ENCODE measurements around the gene GAA.
A peak's percentile ranks its signal among the peaks of the same experiment; 100 is the strongest.

Gene GAA

DNA sequence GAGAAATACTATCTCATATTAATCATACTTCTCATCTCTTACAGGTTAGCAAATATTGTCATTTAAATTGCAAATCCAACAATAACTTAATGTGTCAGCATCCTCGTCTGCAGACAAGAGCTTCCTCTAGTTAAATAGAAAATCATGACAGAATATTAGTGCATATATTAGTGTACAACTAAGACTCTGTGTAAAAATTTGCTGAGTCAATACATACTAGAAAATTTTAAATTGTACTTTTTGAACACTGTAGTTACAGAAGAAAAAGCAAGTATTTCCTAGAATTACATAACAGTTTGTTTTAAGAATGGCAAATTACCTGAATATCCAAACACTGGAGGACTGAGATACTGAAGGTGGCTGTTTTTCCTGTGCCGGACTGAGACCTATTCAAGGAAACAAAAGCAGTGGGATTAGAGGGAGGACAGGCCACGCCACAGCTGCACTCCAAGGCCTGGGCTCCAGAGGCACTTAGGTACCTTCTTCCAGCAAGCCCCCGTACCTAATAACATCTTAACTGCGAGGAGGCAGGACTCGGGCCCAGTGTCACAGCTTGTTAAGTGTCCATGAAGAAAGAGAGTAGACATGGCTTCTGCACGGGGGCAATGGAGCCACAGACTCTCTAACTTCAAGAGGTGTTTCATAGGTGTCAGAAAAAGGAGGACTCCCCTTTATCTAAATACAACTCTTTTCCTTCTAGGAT lies 40.2 kb downstream of the GAA start:
- POLR2A ChIA-PET = interaction anchor here (0.8 to 1.2 kb wide), 2 partner anchors 40 to 70 kb away, joined by 3 read pairs; partner anchors contain the start of gene GAA
- DNase-seq (ENCODE audit: extremely low spot score) = no peak
- CTCF ChIA-PET = interaction anchor here (2.6 kb wide), 1 partner anchor 40 kb away, joined by 8 read pairs; the partner anchor contains the start of gene GAA
- TF ChIP-seq, protein P1, sequence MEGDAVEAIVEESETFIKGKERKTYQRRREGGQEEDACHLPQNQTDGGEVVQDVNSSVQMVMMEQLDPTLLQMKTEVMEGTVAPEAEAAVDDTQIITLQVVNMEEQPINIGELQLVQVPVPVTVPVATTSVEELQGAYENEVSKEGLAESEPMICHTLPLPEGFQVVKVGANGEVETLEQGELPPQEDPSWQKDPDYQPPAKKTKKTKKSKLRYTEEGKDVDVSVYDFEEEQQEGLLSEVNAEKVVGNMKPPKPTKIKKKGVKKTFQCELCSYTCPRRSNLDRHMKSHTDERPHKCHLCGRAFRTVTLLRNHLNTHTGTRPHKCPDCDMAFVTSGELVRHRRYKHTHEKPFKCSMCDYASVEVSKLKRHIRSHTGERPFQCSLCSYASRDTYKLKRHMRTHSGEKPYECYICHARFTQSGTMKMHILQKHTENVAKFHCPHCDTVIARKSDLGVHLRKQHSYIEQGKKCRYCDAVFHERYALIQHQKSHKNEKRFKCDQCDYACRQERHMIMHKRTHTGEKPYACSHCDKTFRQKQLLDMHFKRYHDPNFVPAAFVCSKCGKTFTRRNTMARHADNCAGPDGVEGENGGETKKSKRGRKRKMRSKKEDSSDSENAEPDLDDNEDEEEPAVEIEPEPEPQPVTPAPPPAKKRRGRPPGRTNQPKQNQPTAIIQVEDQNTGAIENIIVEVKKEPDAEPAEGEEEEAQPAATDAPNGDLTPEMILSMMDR (IDR thresholded peaks at IDR 0.05; ENCODE audit: control extremely low read depth, extremely low read depth, low read depth, missing control alignments) = no peak

DNA sequence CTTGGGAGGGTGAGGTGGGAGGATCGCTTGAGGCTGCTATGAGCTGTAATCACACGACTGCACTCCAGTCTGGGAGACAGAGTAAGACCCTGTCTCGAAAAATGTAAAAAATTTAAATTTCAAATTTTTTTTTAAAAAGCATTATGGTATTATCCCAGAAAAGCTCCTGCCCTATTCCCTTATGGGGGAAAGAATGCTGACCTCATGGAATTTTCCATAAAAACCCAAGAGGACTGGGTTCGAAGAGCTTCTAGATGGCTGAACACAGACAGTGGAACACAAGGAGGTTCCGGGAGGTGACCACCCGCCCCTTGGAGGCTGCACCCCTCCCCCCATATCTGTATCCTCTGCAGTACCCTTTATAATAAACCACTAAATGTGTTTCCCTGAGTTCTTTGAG lies 41.5 kb downstream of the GAA start:
- ChIA-PET CTCF (interaction anchor here (1.2 to 2.6 kb wide), 2 partner anchors 16 to 41 kb away, joined by 3 to 8 read pairs; partner anchors contain the start of gene GAA), POLR2A (interaction anchor here (1.6 to 2.6 kb wide), 2 partner anchors 9 to 42 kb away, joined by 4 to 13 read pairs; partner anchors contain the start of gene GAA)
- DNase-seq (ENCODE audit: extremely low spot score) = no peak

DNA sequence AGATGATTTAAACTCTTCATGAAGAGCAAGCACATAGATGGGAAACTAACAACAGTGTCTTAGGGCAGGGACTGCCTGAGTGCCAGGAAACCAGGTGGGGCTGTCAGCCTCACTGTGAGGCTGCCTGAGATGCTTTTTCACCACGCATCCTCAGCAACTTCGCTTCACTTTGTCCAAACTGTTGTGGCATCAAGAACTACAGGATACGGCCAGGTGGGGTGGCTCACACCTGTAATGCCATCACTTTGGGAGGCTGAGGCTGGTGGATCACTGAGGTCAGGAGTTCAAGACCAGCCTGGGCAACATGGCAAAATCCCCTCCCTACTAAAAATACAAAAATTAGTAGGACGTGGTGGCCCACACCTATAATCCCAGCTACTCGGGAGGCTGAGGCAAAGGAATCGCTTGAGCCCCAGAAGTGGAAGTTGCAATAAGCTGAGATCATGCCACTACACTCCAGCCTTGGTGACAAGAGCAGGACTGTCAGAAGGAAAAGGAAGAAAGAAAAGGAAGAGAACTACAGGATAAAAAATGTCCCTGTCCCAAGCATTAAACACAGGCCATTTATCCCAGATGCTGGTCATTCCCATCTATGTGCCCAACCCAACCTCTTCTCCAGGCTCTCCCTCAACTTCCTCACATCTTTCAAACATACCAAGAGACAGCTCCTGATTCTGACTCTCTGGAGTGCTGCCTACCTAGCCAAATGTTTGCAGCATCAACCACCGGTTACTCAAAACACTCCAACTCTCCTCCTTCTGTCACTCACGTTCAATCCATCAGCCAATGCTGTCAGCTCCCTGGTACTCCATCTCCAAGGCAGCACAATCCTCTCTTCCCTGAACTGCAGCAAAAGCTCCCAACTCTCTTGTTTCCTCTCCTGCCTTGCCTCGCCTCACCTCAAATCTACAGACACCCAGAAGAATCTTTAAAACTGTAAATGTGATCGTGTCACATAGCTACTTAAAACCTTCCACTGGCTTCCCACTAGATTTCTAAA lies 44.0 kb downstream of the GAA start:
- CTCF ChIA-PET = interaction anchor here (1.0 to 1.7 kb wide), 4 partner anchors 44 to 139 kb away, joined by 3 to 7 read pairs (median 3); partner anchors contain the start of gene GAA
- no peak for DNase-seq (ENCODE audit: extremely low spot score)
- TF ChIP-seq, protein P1 (IDR thresholded peaks at IDR 0.05; ENCODE audit: control extremely low read depth, extremely low read depth, low read depth, missing control alignments) = no peak

More for the DNA sequence above, 41.5 kb downstream of the GAA start:
- TF ChIP-seq, protein P1 (IDR thresholded peaks at IDR 0.05; ENCODE audit: control extremely low read depth, extremely low read depth, low read depth, missing control alignments) = no peak

DNA sequence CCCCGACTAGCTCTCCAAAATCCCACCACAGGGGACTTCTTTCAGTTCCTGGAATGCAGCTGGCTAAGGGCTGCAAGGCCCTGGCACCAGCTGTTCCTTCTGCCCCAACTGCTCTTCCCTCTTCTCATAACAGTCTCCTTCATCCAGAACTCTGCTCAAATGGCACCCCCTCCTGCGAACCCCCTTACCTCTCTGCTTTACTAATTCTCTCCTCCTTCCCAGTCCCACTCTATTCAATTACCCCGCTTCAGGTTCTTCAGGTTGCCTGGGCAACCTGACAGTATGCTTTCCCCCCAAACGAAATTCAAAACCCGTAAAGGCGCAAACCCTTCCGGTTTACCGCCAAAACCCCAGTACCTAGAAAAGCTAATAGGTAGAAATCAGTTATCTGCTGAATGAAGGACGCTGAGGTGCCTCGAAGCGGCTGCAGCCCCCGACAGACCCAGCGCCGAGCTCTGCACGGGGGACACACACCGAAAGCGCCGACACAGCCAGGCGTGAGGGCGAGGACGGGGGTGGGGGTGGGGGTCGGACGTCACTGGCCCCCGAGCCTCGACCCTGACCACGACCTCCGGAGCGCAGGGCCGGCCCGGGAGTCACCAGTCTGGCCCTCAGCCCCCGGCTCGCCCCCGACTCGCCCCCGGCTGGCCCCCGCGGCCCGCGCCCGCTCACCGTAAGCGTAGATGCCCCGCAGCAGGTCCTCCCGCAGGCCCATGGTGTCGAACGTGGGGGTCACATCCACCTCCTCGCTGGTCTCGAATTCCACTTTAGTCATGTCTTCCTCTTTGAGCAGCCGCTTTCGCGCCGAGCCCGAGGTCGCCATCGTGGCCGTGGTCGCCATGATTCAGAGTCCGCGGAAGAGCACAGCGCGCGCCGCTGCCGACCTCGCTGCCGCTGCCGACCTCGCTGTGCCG lies 45.0 kb downstream of the GAA start:
- CTCF ChIA-PET = interaction anchor here (1.0 to 1.7 kb wide), 3 partner anchors 45 to 138 kb away, joined by 3 to 7 read pairs (median 3); partner anchors contain the start of gene GAA
- no peak for DNase-seq (ENCODE audit: extremely low spot score)
- POLR2A ChIA-PET = interaction anchor here (0.6 to 2.1 kb wide), 10 partner anchors 10 to 1371 kb away, joined by 3 to 16 read pairs (median 5); partner anchors contain the start of genes CEP131 and GAA
- TF ChIP-seq, protein P1 (IDR thresholded peaks at IDR 0.05; ENCODE audit: control extremely low read depth, extremely low read depth, low read depth, missing control alignments) = no peak

More for the DNA sequence above, 44.0 kb downstream of the GAA start:
- POLR2A ChIA-PET = interaction anchor here (0.6 to 2.1 kb wide), 9 partner anchors 9 to 1078 kb away, joined by 3 to 16 read pairs (median 5); partner anchors contain the start of genes CEP131 and GAA

DNA sequence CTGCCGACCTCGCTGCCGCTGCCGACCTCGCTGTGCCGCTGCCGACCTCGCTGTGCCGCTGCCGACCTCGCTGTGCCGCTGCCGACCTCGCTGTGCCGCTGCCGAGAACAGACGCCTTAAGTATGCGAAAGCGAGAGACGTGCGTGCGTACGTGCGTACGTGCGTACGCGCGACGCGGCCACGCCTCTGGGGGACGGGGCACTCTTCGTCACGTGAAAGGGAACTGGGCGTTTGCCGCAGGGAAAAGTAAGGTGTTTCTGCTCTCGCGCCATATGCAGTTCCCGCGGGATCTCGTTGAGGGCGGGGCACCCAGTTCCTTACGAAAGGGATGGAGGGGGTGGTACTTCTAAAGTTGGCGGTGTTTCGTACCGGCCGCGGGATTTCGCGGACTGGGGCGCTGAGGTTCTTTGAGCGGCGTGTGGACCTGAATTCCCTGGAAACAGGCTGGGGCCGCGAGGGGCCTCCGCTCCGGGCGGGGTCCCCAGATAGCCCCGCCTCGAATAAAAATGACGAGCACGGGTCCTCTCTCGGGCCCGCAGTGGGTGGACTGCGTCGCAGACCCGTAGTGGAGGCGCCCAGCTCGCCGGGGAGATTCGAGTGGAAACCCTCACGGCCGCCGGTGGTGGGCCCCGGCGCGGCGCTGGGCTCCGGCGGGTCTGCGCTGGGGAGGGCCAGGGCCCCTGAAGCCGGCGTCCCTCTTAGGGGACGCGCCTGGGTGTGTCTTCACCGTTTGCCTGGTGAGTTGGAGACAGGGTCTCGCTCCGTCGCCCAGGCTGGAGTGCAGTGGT lies 45.8 kb downstream of the GAA start, which contains the start of gene EIF4A3:
Gene EIF4A3 (minus strand): TSS at position 94 of the 788 bp plus-strand sequence. CDS start 167 bp downstream, outside the sequence.
- ChIA-PET POLR2A (no interaction called here), CTCF (interaction anchor here (1.1 to 2.1 kb wide), 3 partner anchors 12 to 49 kb away, joined by 3 to 7 read pairs (median 7); partner anchors contain the start of gene GAA)
- peak; percentile 99 for DNase-seq (ENCODE audit: extremely low spot score)
- TF ChIP-seq, protein P1 (IDR thresholded peaks at IDR 0.05; ENCODE audit: control extremely low read depth, extremely low read depth, low read depth, missing control alignments) = peak; percentile 14
